Pancreas (tissue), 10 donors: ENCODE measurements around the gene CALM3. TPM values are rescaled to one million over a fixed set of nuclear protein-coding genes. Genes with fewer than 3 reads are reported as not detected.

Source experiments
- ATAC-seq, 4 donors: fragments of 200-7000 bp; cut with Tn5 transposase; one replicate each; pipeline versions ENCODE4 v1.8.0 to v1.9.1; 2020; ENCODE audit warnings: mild to moderate bottlenecking in 4 of 4, moderate library complexity in 4 of 4
- DNase-seq, 6 donors: peaks; one replicate each; pipeline ENCODE4 v3.0.0-alpha.2; 2020
- FAIRE-seq: peaks from 2 replicates; lab custom pipeline; 2012; peaks lifted over from hg19 to GRCh38; lab: Jason Lieb, UNC
- H3K27ac ChIP-seq, 4 donors: fragments of 200-600 bp; sonication (generic); 1 replicate in 3 of 4; 2 replicates in 1 of 4; pipeline versions ENCODE4 v1.5.0 to v1.8.0; 2020
- H3K27me3 ChIP-seq, 4 donors: fragments of 200-600 bp; one replicate each; pipeline ENCODE4 v1.8.0; 2021
- H3K36me3 ChIP-seq, 3 donors: fragments of 200-600 bp; sonication (generic) in 1 of 3; one replicate each; pipeline versions ENCODE4 v1.5.0 to v1.8.0; 2020 to 2021
- H3K4me1 ChIP-seq, 3 donors: fragments of 200-600 bp; one replicate each; pipeline ENCODE4 v1.8.0; 2021
- H3K4me3 ChIP-seq, 4 donors: fragments of 200-600 bp; sonication (generic) in 2 of 4; one replicate each; pipeline versions ENCODE4 v1.5.0 to v1.8.0; 2020 to 2021
- H3K9me3 ChIP-seq, 4 donors: fragments of 200-600 bp; one replicate each; pipeline ENCODE4 v1.8.0; 2021
- whole genome bisulfite sequencing, 2 donors: extraction: QIAGEN DNeasy Blood & Tissue Kit; methylation state at CpG; one replicate each; pipeline ENCODE4 v1.1.7; 2013; 5-methylcytosine and 5-hydroxymethylcytosine counted together
- intact Hi-C, 3 donors: fragments of 100-400 bp; cut with DNase I; formaldehyde crosslinking; loops; one replicate each; pipeline versions ENCODE4 v1.11.1 to v1.14.2; 2022
- polyA plus RNA-seq, 2 donors: library from polyadenylated mRNA; stranded (reverse); fragments of 200-250 nt; gene quantifications; one replicate each; pipeline ENCODE4 v1.2.3, GENCODE V29; 2013
- total RNA-seq, 6 donors: library from RNA; stranded (reverse); fragmentation: NEBNext Ultra II Directional in 4 of 6; extraction: Animal tissue kit (Norgen Biotek cat#: 25700) in 4 of 6; gene quantifications; one replicate each; pipeline versions ENCODE4 v1.2.1 to v1.2.4, GENCODE V29; 2021 to 2023
- TF ChIP-seq, protein P1 (sequence below), 4 donors: fragments of 200-600 bp; sonication (generic) in 3 of 4; IDR thresholded peaks; one replicate each; pipeline versions ENCODE4 v1.5.0 to v1.8.0; 2021; ENCODE audit warnings: antibody characterized with exemption in 4 of 4
- donor health status: healthy with polysubstance abuse.
- donor health status: DM: no; HTN: no; CAD: no; lungs with moderate emphysema.
- donor health status: DM: no; HTN: no; CAD: no.
- donor health status: control.
- donor health status: control.
- donor health status: Bipolar disorder and iron deficiency.
- donor health status: DM: yes; HTN: yes; CAD: no.
- donor health status: DM: no; HTN: no; CAD: no.
- donor health status: DM: no; HTN: no; CAD: no.
- donor health status: DM: yes; HTN: yes; CAD: no.

CALM3 gene
- total and polyA plus RNA-seq, 8 donors, result 59.6 to 127 (median 89.8) TPM

DNA sequence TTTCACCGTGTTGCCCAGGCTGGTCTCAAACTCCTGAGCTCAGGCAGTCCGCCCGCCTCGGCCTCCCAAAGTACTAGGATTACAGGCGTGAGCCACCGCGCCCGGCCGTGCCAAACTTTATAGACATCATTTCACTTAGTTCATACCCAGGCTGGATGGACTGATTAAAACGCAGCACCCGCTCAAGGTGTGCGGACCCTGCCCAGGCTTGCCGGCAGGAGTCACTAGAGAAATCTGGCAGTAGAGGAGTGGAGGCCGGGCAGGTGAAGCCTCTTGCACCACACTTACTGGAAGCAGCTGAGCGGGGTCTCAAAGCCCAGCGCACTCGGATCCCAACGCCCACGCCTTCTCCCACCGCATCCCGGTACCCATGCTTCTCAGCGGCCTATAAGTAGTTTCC, 12.4 kb downstream of the CALM3 start:
- ATAC-seq (no peak), FAIRE-seq (no peak), DNase-seq (peak in 3 of 6 donors; percentile 19 to 57 (median 51))
- TF ChIP-seq, protein P1, sequence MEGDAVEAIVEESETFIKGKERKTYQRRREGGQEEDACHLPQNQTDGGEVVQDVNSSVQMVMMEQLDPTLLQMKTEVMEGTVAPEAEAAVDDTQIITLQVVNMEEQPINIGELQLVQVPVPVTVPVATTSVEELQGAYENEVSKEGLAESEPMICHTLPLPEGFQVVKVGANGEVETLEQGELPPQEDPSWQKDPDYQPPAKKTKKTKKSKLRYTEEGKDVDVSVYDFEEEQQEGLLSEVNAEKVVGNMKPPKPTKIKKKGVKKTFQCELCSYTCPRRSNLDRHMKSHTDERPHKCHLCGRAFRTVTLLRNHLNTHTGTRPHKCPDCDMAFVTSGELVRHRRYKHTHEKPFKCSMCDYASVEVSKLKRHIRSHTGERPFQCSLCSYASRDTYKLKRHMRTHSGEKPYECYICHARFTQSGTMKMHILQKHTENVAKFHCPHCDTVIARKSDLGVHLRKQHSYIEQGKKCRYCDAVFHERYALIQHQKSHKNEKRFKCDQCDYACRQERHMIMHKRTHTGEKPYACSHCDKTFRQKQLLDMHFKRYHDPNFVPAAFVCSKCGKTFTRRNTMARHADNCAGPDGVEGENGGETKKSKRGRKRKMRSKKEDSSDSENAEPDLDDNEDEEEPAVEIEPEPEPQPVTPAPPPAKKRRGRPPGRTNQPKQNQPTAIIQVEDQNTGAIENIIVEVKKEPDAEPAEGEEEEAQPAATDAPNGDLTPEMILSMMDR (IDR thresholded peaks at IDR 0.05), result no peak
- peaks cover 7 to 20% (median 11%) of the 10 kb centered on the region in 3 donors for H3K4me1 ChIP-seq
- no peak overlapping the region for H3K4me3 ChIP-seq
- intact Hi-C loops, result loop anchor here in 2 of 3 donors (5.0 kb wide), 1 partner anchor 49 kb away; the partner anchor contains the start of gene DACT3 (in 2 of the 2)
- 83 to 85% methylated on average over 21 to 22 of the region's 22 CpGs for WGBS, 2 donors
- H3K9me3 ChIP-seq, result no peaks in the 10 kb centered on the region
- no peaks in the 10 kb centered on the region for H3K27me3 ChIP-seq
- H3K27ac ChIP-seq, result no peak overlapping the region
- peaks cover 0 to 16% (median 10%) of the 10 kb centered on the region in 3 donors for H3K36me3 ChIP-seq

DNA sequence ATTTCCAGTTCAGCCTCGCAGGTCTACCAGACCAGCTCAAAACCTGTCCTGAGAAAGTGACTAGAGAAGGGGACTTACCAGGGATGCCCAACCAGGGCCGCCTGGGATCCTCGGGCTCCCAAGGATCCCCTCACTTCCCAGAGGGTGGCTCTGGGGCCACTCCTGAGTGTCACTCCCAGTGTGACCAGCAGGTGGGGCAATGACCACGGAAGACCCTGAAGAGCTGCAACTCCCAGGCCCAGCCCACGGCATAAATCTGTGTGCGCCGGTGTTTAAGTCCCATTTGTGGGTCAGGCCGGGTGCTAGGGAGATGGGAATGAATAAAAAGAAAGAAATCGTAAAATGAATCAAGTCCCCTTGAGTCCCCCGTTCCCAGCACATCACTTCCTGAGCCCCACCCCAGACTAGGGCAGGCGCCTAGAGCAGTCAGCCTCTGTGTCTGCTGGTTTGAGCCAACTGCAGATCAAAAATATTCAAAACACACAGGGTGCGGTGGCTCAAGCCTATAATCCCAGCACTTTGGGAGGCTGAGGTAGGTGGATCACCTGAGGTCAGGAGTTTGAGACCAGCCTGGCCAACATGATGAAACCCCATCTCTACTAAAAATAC, 13.1 kb downstream of the CALM3 start:
- TF ChIP-seq, protein P1 (IDR thresholded peaks at IDR 0.05), result peak; percentile 86 to 90 (median 88)
- H3K9me3 ChIP-seq, result no peaks in the 10 kb centered on the region
- WGBS, 2 donors, result 10 to 13% methylated on average over 12 of the region's 12 CpGs
- no peak overlapping the region for H3K4me3 ChIP-seq
- H3K27ac ChIP-seq, result no peak overlapping the region
- FAIRE-seq (no peak), DNase-seq (peak; percentile 74 to 94 (median 86)), ATAC-seq (peak; percentile 44 to 78 (median 72))
- peaks cover 13 to 24% (median 15%) of the 10 kb centered on the region in 3 donors for H3K4me1 ChIP-seq
- no peaks in the 10 kb centered on the region for H3K27me3 ChIP-seq
- peaks cover 0 to 9% (median 4%) of the 10 kb centered on the region in 3 donors for H3K36me3 ChIP-seq
- intact Hi-C loops, result loop anchor here in 2 of 3 donors (5.0 kb wide), 1 partner anchor 48 kb away; the partner anchor contains the start of gene DACT3 (in 2 of the 2)

DNA sequence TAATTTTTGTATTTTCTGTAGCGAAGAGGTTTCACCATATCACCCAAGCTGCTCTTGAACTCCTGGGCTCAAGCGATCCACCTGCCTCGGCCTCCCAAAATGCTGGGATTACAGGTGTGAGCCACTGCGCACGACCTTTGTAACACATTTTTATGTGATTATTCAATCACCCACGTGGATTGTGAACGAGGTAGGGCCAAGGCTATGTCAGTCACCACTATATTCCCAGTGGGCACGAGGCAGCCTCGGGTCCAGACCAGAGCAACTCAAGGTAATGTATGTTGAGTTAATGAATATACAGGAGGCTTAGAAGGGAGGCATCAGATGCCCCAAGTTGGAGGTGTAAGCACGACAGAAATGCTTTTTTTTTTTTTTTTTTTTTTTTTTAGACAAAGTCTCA, 14.8 kb downstream of the CALM3 start:
- ATAC-seq (no peak), FAIRE-seq (no peak), DNase-seq (peak in 2 of 6 donors; percentile 20 to 21)
- no peak overlapping the region for H3K4me3 ChIP-seq
- no peaks in the 10 kb centered on the region for H3K27me3 ChIP-seq
- intact Hi-C loops, result no loop called here
- no peaks in the 10 kb centered on the region for H3K36me3 ChIP-seq
- WGBS, 2 donors, result 59 to 60% methylated on average over 10 of the region's 10 CpGs
- H3K4me1 ChIP-seq, result peaks cover 13 to 24% (median 15%) of the 10 kb centered on the region in 3 donors
- TF ChIP-seq, protein P1 (IDR thresholded peaks at IDR 0.05), result no peak
- H3K9me3 ChIP-seq, result no peaks in the 10 kb centered on the region
- no peak overlapping the region for H3K27ac ChIP-seq

DNA sequence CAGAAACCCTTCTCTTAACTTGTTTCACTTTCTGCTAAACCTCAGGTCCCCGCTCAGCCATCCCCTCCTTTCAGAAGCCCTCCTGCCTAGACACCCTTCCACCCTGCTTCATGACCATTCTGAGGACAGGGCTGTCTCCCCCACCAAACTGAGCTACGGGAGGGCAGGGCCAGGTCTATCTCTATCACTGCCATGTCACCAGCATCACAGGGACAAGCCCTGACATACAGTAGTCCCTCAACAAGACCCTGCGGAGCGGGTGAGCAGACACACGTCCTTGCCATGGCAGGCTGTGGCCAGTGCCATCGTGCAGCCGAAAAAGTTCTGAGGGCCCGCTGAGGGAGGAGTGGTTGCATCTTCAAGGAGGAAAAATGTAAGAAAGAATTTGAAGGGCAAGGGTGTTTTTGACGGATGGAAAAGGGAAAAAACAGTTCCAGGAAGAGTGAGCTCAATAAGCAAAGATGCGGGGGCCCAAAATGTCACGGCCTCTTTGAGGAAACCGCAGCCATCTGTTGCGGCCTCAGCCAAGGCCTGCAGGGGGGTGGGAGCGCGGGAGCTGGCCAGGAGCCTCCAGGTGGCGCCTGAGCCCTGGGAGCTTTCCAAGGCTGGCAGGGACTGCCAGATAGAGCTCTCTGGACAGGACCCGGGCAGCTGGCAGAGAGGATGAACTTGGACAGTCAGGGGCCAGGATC, 15.6 kb downstream of the CALM3 start:
- TF ChIP-seq, protein P1 (IDR thresholded peaks at IDR 0.05), result peak; percentile 18 to 36 (median 33)
- Histone ChIP-seq H3K27me3 (no peaks in the 10 kb centered on the region), H3K9me3 (no peaks in the 10 kb centered on the region), H3K4me3 (no peak overlapping the region), H3K36me3 (no peaks in the 10 kb centered on the region), H3K27ac (peak overlapping the region in 3 of 4 donors; percentile 16 to 61 (median 55)), H3K4me1 (peaks cover 13 to 24% (median 15%) of the 10 kb centered on the region in 3 donors)
- ATAC-seq, result peak; percentile 76 to 87 (median 84)
- DNase-seq, result peak; percentile 86 to 97 (median 89)
- intact Hi-C loops, result no loop called here
- FAIRE-seq, result no peak
- 20 to 22% methylated on average over 17 of the region's 17 CpGs for WGBS, 2 donors
